ENCODE data around the gene CADPS2.

Gene CADPS2

DNA sequence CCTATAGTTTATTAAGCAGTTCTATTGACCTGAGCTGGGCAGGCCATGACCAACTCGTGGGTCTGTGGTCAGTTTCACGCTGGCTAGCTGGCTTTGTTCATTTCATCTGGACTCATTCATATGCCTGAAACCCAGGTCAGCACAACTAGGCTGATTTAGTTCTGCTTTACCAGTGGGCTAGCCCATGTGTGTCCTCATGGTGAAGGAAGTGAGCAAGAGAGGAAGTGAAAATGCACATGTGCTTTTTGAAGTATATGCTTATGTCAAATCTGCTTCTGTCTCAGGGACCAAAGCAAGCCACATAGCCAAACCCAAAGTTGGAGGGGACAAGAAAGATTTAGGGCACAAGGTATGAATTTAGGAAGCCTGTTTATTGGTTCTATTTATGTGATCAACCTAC, 341.8 kb downstream of the CADPS2 start:
- H3K4me3 ChIP-seq (ENCODE audit: low read depth, low read length) = no peak overlapping the region
- DNase-seq (ENCODE audit: low read depth) = no peak
- TF ChIP-seq, protein P1, sequence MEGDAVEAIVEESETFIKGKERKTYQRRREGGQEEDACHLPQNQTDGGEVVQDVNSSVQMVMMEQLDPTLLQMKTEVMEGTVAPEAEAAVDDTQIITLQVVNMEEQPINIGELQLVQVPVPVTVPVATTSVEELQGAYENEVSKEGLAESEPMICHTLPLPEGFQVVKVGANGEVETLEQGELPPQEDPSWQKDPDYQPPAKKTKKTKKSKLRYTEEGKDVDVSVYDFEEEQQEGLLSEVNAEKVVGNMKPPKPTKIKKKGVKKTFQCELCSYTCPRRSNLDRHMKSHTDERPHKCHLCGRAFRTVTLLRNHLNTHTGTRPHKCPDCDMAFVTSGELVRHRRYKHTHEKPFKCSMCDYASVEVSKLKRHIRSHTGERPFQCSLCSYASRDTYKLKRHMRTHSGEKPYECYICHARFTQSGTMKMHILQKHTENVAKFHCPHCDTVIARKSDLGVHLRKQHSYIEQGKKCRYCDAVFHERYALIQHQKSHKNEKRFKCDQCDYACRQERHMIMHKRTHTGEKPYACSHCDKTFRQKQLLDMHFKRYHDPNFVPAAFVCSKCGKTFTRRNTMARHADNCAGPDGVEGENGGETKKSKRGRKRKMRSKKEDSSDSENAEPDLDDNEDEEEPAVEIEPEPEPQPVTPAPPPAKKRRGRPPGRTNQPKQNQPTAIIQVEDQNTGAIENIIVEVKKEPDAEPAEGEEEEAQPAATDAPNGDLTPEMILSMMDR (IDR thresholded peaks at IDR 0.05; ENCODE audit: control insufficient read depth, extremely low read depth, insufficient read depth) = no peak

DNA sequence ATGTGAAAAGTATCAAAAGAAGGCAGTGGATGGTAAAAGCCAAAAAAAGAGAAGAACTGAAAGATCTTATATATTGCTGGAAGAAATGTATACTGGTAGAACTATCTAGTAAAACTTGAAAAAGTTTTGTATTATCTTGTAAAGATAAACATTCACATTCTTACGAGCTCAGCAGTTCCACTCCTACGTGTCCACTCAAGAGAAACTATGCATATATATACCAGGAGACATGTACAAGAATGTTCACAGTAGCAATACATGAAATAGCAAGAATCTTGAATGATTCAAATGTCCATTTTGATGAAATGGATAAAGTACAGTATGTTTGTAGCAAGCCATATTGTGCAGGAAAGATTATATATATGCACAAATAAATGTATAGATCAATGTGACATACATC, 342.4 kb downstream of the CADPS2 start:
- DNase-seq (ENCODE audit: low read depth) = no peak
- no peak overlapping the region for H3K4me3 ChIP-seq (ENCODE audit: low read depth, low read length)
- TF ChIP-seq, protein P1 (IDR thresholded peaks at IDR 0.05; ENCODE audit: control insufficient read depth, extremely low read depth, insufficient read depth) = no peak

DNA sequence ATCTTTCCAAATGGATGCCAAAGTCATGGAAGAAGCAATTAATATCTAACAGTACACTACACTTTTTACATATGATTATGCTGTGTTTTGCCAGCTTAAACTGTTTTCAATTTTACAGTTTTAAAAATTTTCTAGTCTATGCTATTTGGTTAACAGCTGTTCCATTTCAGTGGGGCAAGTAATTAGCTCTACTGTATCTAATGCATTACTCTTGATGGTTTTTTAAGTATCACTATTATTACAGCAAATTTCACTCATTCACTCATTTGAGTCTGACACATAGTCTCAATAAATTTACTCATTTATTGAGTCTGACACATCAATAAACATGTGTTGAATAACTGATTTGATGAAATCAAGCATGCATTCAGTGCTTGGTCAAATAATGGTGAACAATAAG, 343.1 kb downstream of the CADPS2 start:
- DNase-seq (ENCODE audit: low read depth) = no peak
- TF ChIP-seq, protein P1 (IDR thresholded peaks at IDR 0.05; ENCODE audit: control insufficient read depth, extremely low read depth, insufficient read depth) = no peak

DNA sequence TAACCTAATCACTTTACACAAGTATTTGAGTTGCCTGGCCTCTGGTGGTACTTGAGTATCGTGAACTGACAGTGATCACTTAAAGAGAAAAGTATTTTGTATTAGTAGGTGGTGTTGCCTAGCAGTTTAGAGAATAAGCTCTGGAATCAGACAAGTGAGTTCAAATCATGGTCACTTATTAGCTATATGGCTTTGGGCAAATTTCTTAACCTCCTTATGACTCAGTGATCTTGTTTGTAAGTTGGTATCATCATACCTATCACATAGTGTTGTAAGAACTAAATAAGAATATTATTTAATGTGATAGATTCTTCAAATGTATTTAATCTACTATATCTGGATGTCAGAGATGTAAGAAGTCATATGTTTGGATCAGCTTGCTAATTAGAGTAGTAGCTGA, 351.2 kb downstream of the CADPS2 start:
- no peak overlapping the region for H3K4me3 ChIP-seq (ENCODE audit: low read depth, low read length)
- no peak for DNase-seq (ENCODE audit: low read depth)
- TF ChIP-seq, protein P1 (IDR thresholded peaks at IDR 0.05; ENCODE audit: control insufficient read depth, extremely low read depth, insufficient read depth) = no peak

More for the DNA sequence above, 343.1 kb downstream of the CADPS2 start:
- H3K4me3 ChIP-seq (ENCODE audit: low read depth, low read length) = no peak overlapping the region

DNA sequence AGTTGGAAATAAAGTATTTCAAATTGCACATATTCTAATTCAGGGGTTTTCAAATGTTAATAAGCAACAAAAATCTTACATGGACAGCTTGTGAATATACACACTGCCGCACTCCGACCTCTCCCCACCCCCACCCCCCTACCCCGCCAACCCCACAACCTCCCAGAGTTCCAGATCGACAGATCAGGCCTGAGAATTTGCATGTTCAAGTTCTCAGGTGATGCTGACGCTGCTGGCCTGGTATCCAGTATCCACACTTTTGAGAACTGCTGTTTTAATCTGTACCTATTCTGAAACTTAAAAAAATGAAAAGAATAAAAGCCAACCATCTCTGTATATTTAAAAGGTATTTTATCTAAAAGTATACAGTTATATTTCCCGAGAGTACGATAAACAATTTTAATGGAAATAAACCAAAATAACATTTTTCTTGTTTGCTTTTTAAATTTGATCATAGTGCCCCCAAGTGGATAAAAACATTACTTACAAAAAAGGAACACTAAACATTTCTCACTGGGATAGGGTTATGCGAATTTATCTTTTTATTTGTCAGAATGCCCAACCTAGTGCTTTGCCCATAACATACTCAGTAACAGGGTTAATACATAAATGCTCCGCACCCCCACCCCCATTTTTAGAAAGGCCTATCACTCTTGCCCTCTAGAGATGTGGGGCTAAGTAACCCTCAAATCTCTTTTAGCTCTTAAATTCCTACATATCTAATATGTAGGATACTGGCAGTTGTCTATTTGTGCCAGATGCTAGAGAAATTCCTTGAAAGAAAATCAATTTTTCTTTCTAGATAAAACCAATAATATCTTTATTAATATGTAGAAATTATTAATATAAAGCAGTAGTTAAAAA, 353.6 kb downstream of the CADPS2 start:
- DNase-seq (ENCODE audit: low read depth) = no peak
- TF ChIP-seq, protein P1 (IDR thresholded peaks at IDR 0.05; ENCODE audit: control insufficient read depth, extremely low read depth, insufficient read depth) = peak; percentile 54
- H3K4me3 ChIP-seq (ENCODE audit: low read depth, low read length) = no peak overlapping the region

DNA sequence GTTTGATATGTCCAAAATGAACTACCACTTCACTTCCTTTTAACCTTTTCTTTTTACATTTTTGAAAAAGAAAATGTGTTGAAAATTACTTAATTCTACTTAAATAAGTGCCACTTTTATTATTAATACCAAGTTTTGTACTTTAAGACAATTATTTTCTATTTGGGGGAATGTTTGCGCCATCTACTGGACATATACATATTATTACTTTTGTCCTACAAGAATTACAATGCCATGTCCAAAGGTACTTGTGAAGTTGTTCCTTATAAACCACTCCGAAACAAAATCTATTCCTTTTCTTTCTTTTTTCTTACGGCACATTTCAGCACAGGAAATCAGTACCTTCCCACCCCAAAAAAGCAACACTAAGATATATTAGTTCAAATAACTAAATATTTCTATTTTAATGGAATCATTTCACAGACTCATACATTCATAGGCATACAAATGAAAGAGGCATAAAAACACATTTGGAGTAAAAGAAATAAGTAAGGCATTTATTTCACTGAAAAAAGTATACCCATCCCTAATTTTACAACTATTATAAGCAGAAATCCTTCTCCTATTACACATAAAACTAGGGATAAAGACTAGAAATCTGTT, 357.3 kb downstream of the CADPS2 start:
- TF ChIP-seq, protein P1 (IDR thresholded peaks at IDR 0.05; ENCODE audit: control insufficient read depth, extremely low read depth, insufficient read depth) = peak; percentile 49
- peak; percentile 23 for DNase-seq (ENCODE audit: low read depth)
- H3K4me3 ChIP-seq (ENCODE audit: low read depth, low read length) = no peak overlapping the region

Data from LNCaP clone FGC (cell line).